Measurements from ENCODE around the gene IVD. TPM values are rescaled to one million over a fixed set of nuclear protein-coding genes. Genes with fewer than 3 reads are reported as not detected.

Gene IVD
- total RNA-seq, 4 donors from 2014 or later, result 24.9 to 101 (median 48.0) TPM

DNA sequence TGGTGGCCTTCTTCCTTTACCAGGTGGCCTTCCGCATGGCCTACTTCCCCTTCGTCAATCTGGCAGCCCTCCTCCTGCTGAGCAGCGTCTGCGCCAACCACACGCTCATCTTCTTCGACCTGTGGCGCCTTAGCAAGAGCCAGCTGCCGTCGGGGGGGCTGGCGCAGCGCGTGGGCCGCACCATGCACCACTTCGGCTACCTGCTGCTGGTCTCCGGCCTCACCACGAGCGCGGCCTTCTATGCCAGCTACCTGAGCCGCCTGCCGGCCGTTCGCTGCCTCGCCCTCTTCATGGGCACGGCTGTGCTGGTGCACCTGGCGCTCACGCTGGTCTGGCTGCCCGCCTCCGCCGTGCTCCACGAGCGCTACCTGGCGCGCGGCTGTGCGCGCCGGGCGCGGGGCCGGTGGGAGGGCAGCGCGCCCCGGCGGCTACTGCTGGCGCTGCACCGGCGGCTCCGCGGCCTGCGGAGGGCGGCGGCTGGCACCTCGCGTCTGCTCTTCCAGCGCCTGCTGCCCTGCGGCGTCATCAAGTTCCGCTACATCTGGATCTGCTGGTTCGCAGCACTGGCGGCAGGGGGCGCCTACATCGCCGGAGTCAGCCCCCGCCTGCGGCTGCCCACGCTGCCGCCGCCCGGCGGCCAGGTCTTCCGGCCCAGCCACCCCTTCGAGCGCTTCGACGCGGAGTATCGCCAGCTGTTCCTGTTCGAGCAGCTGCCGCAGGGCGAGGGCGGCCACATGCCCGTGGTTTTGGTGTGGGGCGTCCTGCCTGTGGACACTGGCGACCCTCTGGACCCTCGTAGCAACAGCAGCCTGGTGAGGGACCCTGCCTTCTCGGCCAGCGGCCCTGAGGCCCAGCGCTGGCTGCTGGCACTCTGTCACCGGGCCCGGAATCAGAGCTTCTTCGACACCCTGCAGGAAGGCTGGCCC lies 37.6 kb upstream of the IVD start:
- no peak for TF ChIP-seq CTCF (IDR thresholded peaks at IDR 0.05; ENCODE audit: low read depth)

- TF ChIP-seq CTCF (IDR thresholded peaks at IDR 0.05; ENCODE audit: low read depth), result no peak
Observed at GRCh38 chr15:40368719-40369473, 36.7 kb upstream of the IVD start.

DNA sequence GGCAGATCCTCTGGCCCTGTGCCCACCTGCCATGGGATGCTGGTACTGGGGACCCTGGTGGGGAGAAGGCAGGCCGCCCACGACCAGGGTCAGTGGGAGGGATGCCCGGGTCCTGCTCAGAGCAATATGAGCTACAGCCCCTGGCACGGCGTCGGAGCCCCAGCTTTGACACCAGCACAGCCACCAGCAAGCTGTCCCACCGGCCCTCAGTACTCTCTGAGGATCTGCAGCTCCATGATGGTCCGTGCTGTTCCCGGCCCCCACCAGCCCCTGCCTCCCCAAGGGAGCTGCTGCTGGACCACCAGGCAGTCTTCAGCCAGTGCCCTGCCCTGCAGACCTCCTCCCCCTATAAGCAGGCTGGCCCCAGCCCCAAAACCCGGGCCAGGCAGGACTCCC lies 36.1 kb upstream of the IVD start:
- TF ChIP-seq CTCF (IDR thresholded peaks at IDR 0.05; ENCODE audit: low read depth), result no peak

- TF ChIP-seq CTCF (IDR thresholded peaks at IDR 0.05; ENCODE audit: low read depth), result no peak
Observed at GRCh38 chr15:40369971-40370370, 35.6 kb upstream of the IVD start.

GRCh38 chr15:40372981-40373380 lies 32.6 kb upstream of the IVD start:
- no peak for TF ChIP-seq CTCF (IDR thresholded peaks at IDR 0.05; ENCODE audit: low read depth)

DNA sequence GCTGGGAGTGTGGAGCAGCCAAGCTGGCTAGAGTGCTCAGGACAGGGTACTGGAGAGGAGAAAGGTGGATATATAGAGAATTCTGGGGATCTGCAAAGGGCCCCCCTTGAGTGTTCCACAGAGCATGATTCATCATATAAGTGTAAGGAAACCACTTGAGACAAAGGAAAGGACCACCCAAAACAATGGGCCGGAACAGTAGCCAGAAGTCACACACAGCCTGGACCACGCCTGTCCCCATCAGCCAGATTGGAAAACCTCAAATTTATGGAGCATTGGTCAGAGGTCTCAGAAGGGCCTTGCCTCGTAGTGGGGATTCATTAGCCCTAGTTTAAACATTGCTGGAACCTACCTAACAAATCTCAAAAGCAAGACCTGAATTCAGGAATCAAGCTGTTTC lies 28.0 kb upstream of the IVD start:
- TF ChIP-seq CTCF (IDR thresholded peaks at IDR 0.05; ENCODE audit: low read depth), result no peak

DNA sequence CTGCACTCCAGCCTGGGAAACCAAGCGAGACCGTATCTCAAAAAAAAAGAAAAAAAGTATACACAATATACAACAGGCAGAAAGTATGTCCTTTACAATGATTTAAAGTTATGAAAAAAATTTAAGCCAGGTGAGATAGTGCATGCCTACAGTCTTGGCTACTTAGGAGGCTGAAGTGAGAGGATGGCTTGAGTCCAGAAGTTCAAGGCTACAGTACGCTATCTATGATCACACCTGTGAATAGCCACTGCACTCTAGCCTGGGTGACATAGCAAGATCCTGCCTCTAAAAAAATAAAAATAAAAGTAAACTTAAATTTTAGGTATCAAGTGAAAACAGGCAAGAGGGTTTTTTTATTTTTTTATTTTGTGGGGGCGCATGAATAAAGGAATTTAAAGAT lies 26.2 kb upstream of the IVD start:
- no peak for TF ChIP-seq CTCF (IDR thresholded peaks at IDR 0.05; ENCODE audit: low read depth)
